ENCODE measurements around the gene DCLK2.
"Not testable (repeated sequence)": the region's sequence is repeated elsewhere in the genome, so short reads cannot be mapped to it uniquely, and the experiment has no call there.

Gene DCLK2

GRCh38 chr4:150182794-150183193 is 104.5 kb downstream of the DCLK2 start (continued):
- no peak for TF ChIP-seq ZNF311 (tag by site-specific recombination; IDR thresholded peaks at IDR 0.05; ENCODE audit: borderline replicate concordance)
- no peak for TF ChIP-seq ZFP3 (tag by site-specific recombination; IDR thresholded peaks at IDR 0.05; ENCODE audit: low read depth)
- no peak for TF ChIP-seq ZNF701 (tag by site-specific recombination; IDR thresholded peaks at IDR 0.05)
- no peak for TF ChIP-seq PRDM10 (tag by site-specific recombination; IDR thresholded peaks at IDR 0.05)

- H3K36me3 ChIP-seq (ENCODE audit: control insufficient read depth in 2 of 2, insufficient read depth in 1 of 2, low read length in 2 of 2); H3K27ac ChIP-seq (ENCODE audit: extremely low read depth, low read depth, low read length); H3K4me1 ChIP-seq (ENCODE audit: control insufficient read depth, insufficient read depth, low read length); POLR2A ChIA-PET; H3K4me3 ChIP-seq (ENCODE audit: low read depth, low read length); H3K9me3 ChIP-seq (ENCODE audit: control insufficient read depth, insufficient read depth, low read depth, low read length); CTCF ChIA-PET: not testable (repeated sequence)
These were observed 106.8 kb downstream of the DCLK2 start for GRCh38 chr4:150185033-150185432.

GRCh38 chr4:150192986-150193385 is 114.7 kb downstream of the DCLK2 start:
- no peaks in the 10 kb centered on the region for H3K9me3 ChIP-seq (ENCODE audit: control insufficient read depth, insufficient read depth, low read depth, low read length)
- POLR2A ChIA-PET, result no interaction called here
- no peak overlapping the region for H3K27ac ChIP-seq (ENCODE audit: extremely low read depth, low read depth, low read length)
- H3K4me1 ChIP-seq (ENCODE audit: control insufficient read depth, insufficient read depth, low read length), result no peaks in the 10 kb centered on the region
- CTCF ChIA-PET, result no interaction called here
- H3K4me3 ChIP-seq (ENCODE audit: low read depth, low read length), result no peak overlapping the region
- H3K36me3 ChIP-seq (ENCODE audit: control insufficient read depth in 2 of 2, insufficient read depth in 1 of 2, low read length in 2 of 2), result no peaks in the 10 kb centered on the region; a peak in 1 of 3 replicates
- TF ChIP-seq ZNF837 (tag by site-specific recombination; IDR thresholded peaks at IDR 0.05) (no peak), WT1 (tag by site-specific recombination; IDR thresholded peaks at IDR 0.05) (no peak), ZNF548 (tag by site-specific recombination; IDR thresholded peaks at IDR 0.05) (no peak), ZNF549 (tag by site-specific recombination; IDR thresholded peaks at IDR 0.05) (no peak), ZBTB20 (tag by site-specific recombination; IDR thresholded peaks at IDR 0.05) (no peak), ZBTB48 (tag by site-specific recombination; IDR thresholded peaks at IDR 0.05) (no peak), ZSCAN18 (tag by site-specific recombination; IDR thresholded peaks at IDR 0.05) (no peak), ZFHX2 (tag by site-specific recombination; conservative IDR thresholded peaks at IDR 0.05) (no peak), ZBTB21 (tag by site-specific recombination; IDR thresholded peaks at IDR 0.05) (no peak), ZNF830 (tag by site-specific recombination; IDR thresholded peaks at IDR 0.05; ENCODE audit: low read depth) (no peak)

GRCh38 chr4:150197256-150197655 is 119.0 kb downstream of the DCLK2 start:
- CTCF ChIA-PET, result interaction anchor here (0.6 to 0.8 kb wide), 3 partner anchors 12 to 77 kb away, joined by 3 to 5 read pairs (median 3); no protein-coding TSS in a partner anchor
- H3K4me3 ChIP-seq (ENCODE audit: low read depth, low read length); POLR2A ChIA-PET; H3K36me3 ChIP-seq (ENCODE audit: control insufficient read depth in 2 of 2, insufficient read depth in 1 of 2, low read length in 2 of 2); H3K4me1 ChIP-seq (ENCODE audit: control insufficient read depth, insufficient read depth, low read length); H3K27ac ChIP-seq (ENCODE audit: extremely low read depth, low read depth, low read length); H3K9me3 ChIP-seq (ENCODE audit: control insufficient read depth, insufficient read depth, low read depth, low read length): not testable (repeated sequence)
